ENCODE results near the gene PTMS.

PTMS gene

GRCh38 chr12:6774499-6775062, 8.4 kb downstream of the PTMS start:
- peaks cover 9 to 22% of the 10 kb centered on the region in 2 experiments; a peak in 2 of 3 replicates for H3K36me3 ChIP-seq (ENCODE audit: control insufficient read depth in 2 of 2, insufficient read depth in 1 of 2, low read length in 2 of 2)
- ChIA-PET CTCF (interaction anchor here (0.6 to 6.3 kb wide), 5 partner anchors 8 to 38 kb away, joined by 3 to 93 read pairs (median 3); partner anchors contain the start of gene MLF2), POLR2A (interaction anchor here (2.0 kb wide), 1 partner anchor 22 kb away, joined by 7 read pairs; the partner anchor contains the start of gene MLF2)
- H3K4me3 ChIP-seq (ENCODE audit: low read depth, low read length) = no peak overlapping the region
- H3K9me3 ChIP-seq (ENCODE audit: control insufficient read depth, insufficient read depth, low read depth, low read length) = no peaks in the 10 kb centered on the region
- TF ChIP-seq ZNF19 (tag by site-specific recombination; IDR thresholded peaks at IDR 0.05; ENCODE audit: low read depth) (no peak), ZNF280D (tag by site-specific recombination; IDR thresholded peaks at IDR 0.05) (no peak), ZBTB17 (tag by site-specific recombination; IDR thresholded peaks at IDR 0.05) (no peak), ZFP3 (tag by site-specific recombination; IDR thresholded peaks at IDR 0.05; ENCODE audit: low read depth) (no peak), ZNF138 (tag by site-specific recombination; IDR thresholded peaks at IDR 0.05; ENCODE audit: borderline replicate concordance) (no peak), ZNF175 (tag by site-specific recombination; IDR thresholded peaks at IDR 0.05) (no peak), ZNF677 (tag by site-specific recombination; IDR thresholded peaks at IDR 0.05) (no peak), YY2 (tag by site-specific recombination; IDR thresholded peaks at IDR 0.05) (no peak), SCRT2 (tag by site-specific recombination; IDR thresholded peaks at IDR 0.05) (no peak), IKZF3 (tag by site-specific recombination; IDR thresholded peaks at IDR 0.05) (no peak), ZNF221 (tag by site-specific recombination; IDR thresholded peaks at IDR 0.05; ENCODE audit: borderline replicate concordance) (no peak), FEZF1 (tag by site-specific recombination; IDR thresholded peaks at IDR 0.05) (no peak), ZNF701 (tag by site-specific recombination; IDR thresholded peaks at IDR 0.05) (no peak)
- no peak overlapping the region for H3K27ac ChIP-seq (ENCODE audit: extremely low read depth, low read depth, low read length)
- H3K4me1 ChIP-seq (ENCODE audit: control insufficient read depth, insufficient read depth, low read length) = peaks cover 9% of the 10 kb centered on the region

DNA sequence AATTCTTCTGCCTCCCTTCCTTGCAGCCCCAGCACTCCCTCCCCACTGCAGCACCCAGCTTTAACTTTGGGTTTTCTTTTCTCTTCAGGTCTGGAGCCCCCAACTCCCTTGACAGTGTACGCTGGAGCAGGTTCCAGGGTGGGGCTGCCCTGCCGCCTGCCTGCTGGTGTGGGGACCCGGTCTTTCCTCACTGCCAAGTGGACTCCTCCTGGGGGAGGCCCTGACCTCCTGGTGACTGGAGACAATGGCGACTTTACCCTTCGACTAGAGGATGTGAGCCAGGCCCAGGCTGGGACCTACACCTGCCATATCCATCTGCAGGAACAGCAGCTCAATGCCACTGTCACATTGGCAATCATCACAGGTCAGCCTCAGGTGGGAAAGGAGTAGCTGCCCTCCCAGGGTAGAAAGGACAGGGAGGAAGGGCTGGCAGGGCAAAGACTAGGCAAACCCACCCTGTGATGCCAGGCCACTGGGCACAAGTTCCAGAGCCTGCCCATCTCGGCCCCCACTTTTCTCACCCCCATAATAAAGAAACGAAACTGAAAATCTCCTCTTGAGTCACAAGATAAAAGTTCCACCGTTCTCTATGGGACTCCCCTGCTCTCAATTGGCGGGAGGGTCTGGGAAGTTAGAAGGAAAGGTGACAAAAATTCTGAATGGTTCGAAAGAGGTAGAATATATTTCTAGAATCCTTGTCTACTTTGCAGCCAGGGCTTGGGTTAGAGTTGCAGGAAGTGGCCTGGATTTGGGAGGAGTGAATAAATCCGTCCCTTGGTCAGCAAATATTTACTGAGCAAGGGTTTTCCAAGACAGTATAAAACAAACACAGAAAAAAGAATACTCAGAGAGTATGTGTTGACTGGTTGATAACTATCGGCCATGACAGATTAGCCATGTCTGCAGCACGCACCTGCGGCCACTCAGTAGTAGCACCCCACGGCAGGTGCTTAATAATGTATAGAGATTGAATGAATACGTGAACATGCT, 9.3 kb downstream of the PTMS start:
- Histone ChIP-seq H3K4me1 (ENCODE audit: control insufficient read depth, insufficient read depth, low read length) (peaks cover 7% of the 10 kb centered on the region), H3K4me3 (ENCODE audit: low read depth, low read length) (no peak overlapping the region), H3K36me3 (ENCODE audit: control insufficient read depth in 2 of 2, insufficient read depth in 1 of 2, low read length in 2 of 2) (peaks cover 3 to 13% of the 10 kb centered on the region in 2 experiments; a peak in 2 of 3 replicates), H3K27ac (ENCODE audit: extremely low read depth, low read depth, low read length) (no peak overlapping the region), H3K9me3 (ENCODE audit: control insufficient read depth, insufficient read depth, low read depth, low read length) (no peaks in the 10 kb centered on the region)
- ChIA-PET CTCF (interaction anchor here (0.6 to 6.3 kb wide), 5 partner anchors 9 to 39 kb away, joined by 3 to 93 read pairs (median 3); partner anchors contain the start of gene MLF2), POLR2A (interaction anchor here (2.0 kb wide), 1 partner anchor 23 kb away, joined by 7 read pairs; the partner anchor contains the start of gene MLF2)
- TF ChIP-seq ZNF621 (tag by site-specific recombination; IDR thresholded peaks at IDR 0.05) (no peak), ZBTB17 (tag by site-specific recombination; IDR thresholded peaks at IDR 0.05) (0 out of 2 replicates have a peak, but pooled peaks have one; percentile 24), ZNF10 (tag by site-specific recombination; IDR thresholded peaks at IDR 0.05) (0 out of 2 replicates have a peak, but pooled peaks have one; percentile 17)

GRCh38 chr12:6777386-6777785, 11.2 kb downstream of the PTMS start:
- Histone ChIP-seq H3K4me1 (ENCODE audit: control insufficient read depth, insufficient read depth, low read length) (peaks cover 7% of the 10 kb centered on the region), H3K27ac (ENCODE audit: extremely low read depth, low read depth, low read length) (no peak overlapping the region), H3K36me3 (ENCODE audit: control insufficient read depth in 2 of 2, insufficient read depth in 1 of 2, low read length in 2 of 2) (no peaks in the 10 kb centered on the region), H3K4me3 (ENCODE audit: low read depth, low read length) (no peak overlapping the region), H3K9me3 (ENCODE audit: control insufficient read depth, insufficient read depth, low read depth, low read length) (no peaks in the 10 kb centered on the region)
- POLR2A ChIA-PET = interaction anchor here (0.5 to 3.0 kb wide), 4 partner anchors 11 to 61 kb away, joined by 3 to 24 read pairs (median 13); partner anchors contain the start of genes MLF2 and PTMS
- CTCF ChIA-PET = interaction anchor here (0.5 to 7.6 kb wide), 7 partner anchors 10 to 321 kb away, joined by 3 to 93 read pairs (median 4); partner anchors contain the start of genes MLF2 and PTMS
- TF ChIP-seq ZNF621 (tag by site-specific recombination; IDR thresholded peaks at IDR 0.05) (no peak), ZNF366 (tag by site-specific recombination; conservative IDR thresholded peaks at IDR 0.05) (no peak), REST (tag by site-specific recombination; IDR thresholded peaks at IDR 0.05) (no peak), ZIC2 (tag by site-specific recombination; IDR thresholded peaks at IDR 0.05) (no peak), ZNF768 (tag by site-specific recombination; IDR thresholded peaks at IDR 0.05) (no peak), BCL11B (tag by site-specific recombination; IDR thresholded peaks at IDR 0.05; ENCODE audit: low read depth) (no peak)
